Measurements from ENCODE around the gene RHOT1. TPM values are rescaled to one million over a fixed set of nuclear protein-coding genes. Genes with fewer than 3 reads are reported as not detected.
"Not testable (repeated sequence)": the region's sequence is repeated elsewhere in the genome, so short reads cannot be mapped to it uniquely, and the experiment has no call there.

RHOT1 gene
- total RNA-seq, 1 experiment from 2014 or later, result 23.0 TPM

DNA sequence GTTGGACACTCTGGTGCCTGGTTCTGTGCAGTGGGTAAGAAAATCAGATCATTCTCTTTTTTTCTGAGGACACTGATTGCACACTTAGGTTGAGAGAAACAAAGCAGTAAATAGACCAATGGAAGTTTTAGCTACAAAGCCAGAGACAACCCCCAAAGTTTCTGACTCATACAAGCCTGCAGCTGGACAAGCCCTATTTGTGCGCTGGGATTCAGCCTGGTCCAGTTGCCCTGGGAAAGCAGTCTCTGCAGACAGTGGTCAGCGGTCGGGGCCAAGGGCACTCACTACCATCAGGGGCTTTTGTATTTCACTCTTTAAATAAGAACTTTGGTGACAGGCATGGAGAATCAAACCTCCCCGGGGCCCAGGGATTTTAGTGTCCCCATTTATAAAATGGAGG lies 117.3 kb downstream of the RHOT1 start:
- TF ChIP-seq, protein P1, sequence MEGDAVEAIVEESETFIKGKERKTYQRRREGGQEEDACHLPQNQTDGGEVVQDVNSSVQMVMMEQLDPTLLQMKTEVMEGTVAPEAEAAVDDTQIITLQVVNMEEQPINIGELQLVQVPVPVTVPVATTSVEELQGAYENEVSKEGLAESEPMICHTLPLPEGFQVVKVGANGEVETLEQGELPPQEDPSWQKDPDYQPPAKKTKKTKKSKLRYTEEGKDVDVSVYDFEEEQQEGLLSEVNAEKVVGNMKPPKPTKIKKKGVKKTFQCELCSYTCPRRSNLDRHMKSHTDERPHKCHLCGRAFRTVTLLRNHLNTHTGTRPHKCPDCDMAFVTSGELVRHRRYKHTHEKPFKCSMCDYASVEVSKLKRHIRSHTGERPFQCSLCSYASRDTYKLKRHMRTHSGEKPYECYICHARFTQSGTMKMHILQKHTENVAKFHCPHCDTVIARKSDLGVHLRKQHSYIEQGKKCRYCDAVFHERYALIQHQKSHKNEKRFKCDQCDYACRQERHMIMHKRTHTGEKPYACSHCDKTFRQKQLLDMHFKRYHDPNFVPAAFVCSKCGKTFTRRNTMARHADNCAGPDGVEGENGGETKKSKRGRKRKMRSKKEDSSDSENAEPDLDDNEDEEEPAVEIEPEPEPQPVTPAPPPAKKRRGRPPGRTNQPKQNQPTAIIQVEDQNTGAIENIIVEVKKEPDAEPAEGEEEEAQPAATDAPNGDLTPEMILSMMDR (IDR thresholded peaks at IDR 0.05; ENCODE audit: unreplicated experiment), result no peak
- peaks cover 16% of the 10 kb centered on the region for H3K4me1 Mint-ChIP-seq (ENCODE audit: low read depth, unreplicated experiment)
- BruUV-seq (replicated peaks), result no TSS peak
- CTCF ChIA-PET, result no interaction called here
- no peak for DNase-seq
- peaks cover 91% of the 10 kb centered on the region for H3K27me3 Mint-ChIP-seq (ENCODE audit: unreplicated experiment)
- H3K4me3 Mint-ChIP-seq (ENCODE audit: low read depth, unreplicated experiment), result no peak overlapping the region
- no peaks in the 10 kb centered on the region for H3K36me3 Mint-ChIP-seq (ENCODE audit: insufficient read depth, unreplicated experiment)
- H3K9me3 Mint-ChIP-seq (ENCODE audit: low read depth, unreplicated experiment), result no peaks in the 10 kb centered on the region
- no peak overlapping the region for H3K27ac Mint-ChIP-seq (ENCODE audit: unreplicated experiment)
- intact Hi-C loops (cut with micrococcal nuclease; ENCODE audit: unreplicated experiment), result no loop called here

DNA sequence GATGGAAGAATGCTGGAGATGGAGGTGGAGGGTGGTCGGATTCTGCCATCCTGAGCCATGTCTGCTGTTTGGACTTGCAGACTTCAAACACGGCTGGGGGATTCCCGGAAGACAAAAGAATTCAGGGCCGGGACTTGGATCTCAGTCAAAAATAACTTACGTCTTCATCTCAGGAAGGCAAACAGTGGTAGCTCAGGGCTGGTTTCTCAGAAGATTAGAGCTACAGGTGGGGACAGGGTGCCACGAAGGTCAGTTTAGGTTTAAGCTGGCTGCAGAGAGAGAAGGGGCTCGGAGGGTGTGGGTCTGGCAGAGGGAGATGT lies 119.1 kb downstream of the RHOT1 start:
- peaks cover 94% of the 10 kb centered on the region for H3K27me3 Mint-ChIP-seq (ENCODE audit: unreplicated experiment)
- no peak overlapping the region for H3K27ac Mint-ChIP-seq (ENCODE audit: unreplicated experiment)

DNA sequence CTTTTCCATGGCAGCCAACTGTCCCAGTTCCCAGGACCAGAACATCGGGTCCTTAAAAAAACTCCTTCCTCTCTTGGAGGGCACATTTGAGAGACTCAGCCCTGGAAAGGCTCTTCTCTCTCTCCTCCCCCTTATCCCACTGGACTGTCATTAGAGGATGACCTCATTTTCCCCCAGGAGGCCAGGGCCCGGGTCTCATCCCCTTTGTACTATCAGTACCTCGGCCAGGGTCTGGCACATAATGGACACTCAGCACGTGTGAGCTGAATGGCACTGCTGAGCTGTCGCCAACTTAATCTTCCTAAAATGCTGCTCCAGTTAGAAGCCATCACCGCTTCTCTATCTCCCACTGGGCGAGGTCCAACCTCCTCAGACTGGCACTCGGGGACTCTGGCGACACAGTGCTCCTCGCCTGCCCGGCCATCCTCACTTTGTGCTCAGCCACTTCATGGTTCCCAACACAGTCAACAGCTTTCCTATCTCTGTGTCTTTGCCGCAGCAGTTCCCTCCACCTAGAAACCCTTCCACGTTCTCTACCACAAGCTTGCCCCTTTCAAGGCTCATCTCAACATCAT lies 119.7 kb downstream of the RHOT1 start:
- H3K4me1 Mint-ChIP-seq (ENCODE audit: low read depth, unreplicated experiment), result peaks cover 16% of the 10 kb centered on the region
- H3K27me3 Mint-ChIP-seq (ENCODE audit: unreplicated experiment), result peaks cover 94% of the 10 kb centered on the region
- TF ChIP-seq, protein P1 (IDR thresholded peaks at IDR 0.05; ENCODE audit: unreplicated experiment), result no peak
- H3K27ac Mint-ChIP-seq (ENCODE audit: unreplicated experiment), result no peak overlapping the region
- CTCF ChIA-PET, result no interaction called here
- intact Hi-C loops (cut with micrococcal nuclease; ENCODE audit: unreplicated experiment), result no loop called here
- H3K4me3 Mint-ChIP-seq (ENCODE audit: low read depth, unreplicated experiment), result no peak overlapping the region
- no peak for DNase-seq
- BruUV-seq (replicated peaks), result no TSS peak
- H3K9me3 Mint-ChIP-seq (ENCODE audit: low read depth, unreplicated experiment), result no peaks in the 10 kb centered on the region
- no peaks in the 10 kb centered on the region for H3K36me3 Mint-ChIP-seq (ENCODE audit: insufficient read depth, unreplicated experiment)

More for the DNA sequence above, 119.1 kb downstream of the RHOT1 start:
- intact Hi-C loops (cut with micrococcal nuclease; ENCODE audit: unreplicated experiment), result no loop called here
- CTCF ChIA-PET, result interaction anchor here (0.5 kb wide), 1 partner anchor 14 kb away, joined by 5 read pairs; no protein-coding TSS in a partner anchor
- no peak for DNase-seq
- peaks cover 16% of the 10 kb centered on the region for H3K4me1 Mint-ChIP-seq (ENCODE audit: low read depth, unreplicated experiment)
- TF ChIP-seq, protein P1 (IDR thresholded peaks at IDR 0.05; ENCODE audit: unreplicated experiment), result no peak
- no TSS peak for BruUV-seq (replicated peaks)
- no peak overlapping the region for H3K4me3 Mint-ChIP-seq (ENCODE audit: low read depth, unreplicated experiment)
- H3K36me3 Mint-ChIP-seq (ENCODE audit: insufficient read depth, unreplicated experiment), result no peaks in the 10 kb centered on the region
- no peaks in the 10 kb centered on the region for H3K9me3 Mint-ChIP-seq (ENCODE audit: low read depth, unreplicated experiment)

DNA sequence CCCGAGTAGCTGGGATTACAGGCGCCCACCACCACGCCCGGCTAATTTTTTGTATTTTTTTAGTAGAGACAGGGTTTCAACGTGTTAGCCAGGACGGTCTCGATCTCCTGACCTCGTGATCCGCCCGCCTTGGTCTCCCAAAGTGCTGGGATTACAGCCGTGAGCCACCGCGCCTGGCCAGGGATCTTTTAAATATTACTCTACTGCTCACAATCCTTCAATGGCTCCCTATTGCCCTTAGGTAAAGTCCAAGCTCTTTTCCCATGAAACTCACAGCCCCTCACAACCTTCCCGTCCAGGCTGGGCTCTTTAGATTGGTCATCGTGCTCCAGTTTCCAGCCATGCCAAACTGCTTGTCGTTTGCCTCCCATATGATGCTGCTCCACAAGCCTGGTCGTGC lies 121.2 kb downstream of the RHOT1 start:
- Mint-ChIP-seq H3K27me3 (ENCODE audit: unreplicated experiment) (peaks cover 94% of the 10 kb centered on the region), H3K4me1 (ENCODE audit: low read depth, unreplicated experiment) (peaks cover 28% of the 10 kb centered on the region)
- CTCF ChIA-PET; H3K4me3 Mint-ChIP-seq (ENCODE audit: low read depth, unreplicated experiment); H3K36me3 Mint-ChIP-seq (ENCODE audit: insufficient read depth, unreplicated experiment); H3K27ac Mint-ChIP-seq (ENCODE audit: unreplicated experiment); DNase-seq; H3K9me3 Mint-ChIP-seq (ENCODE audit: low read depth, unreplicated experiment); BruUV-seq (replicated peaks); intact Hi-C loops (cut with micrococcal nuclease; ENCODE audit: unreplicated experiment): not testable (repeated sequence)

DNA sequence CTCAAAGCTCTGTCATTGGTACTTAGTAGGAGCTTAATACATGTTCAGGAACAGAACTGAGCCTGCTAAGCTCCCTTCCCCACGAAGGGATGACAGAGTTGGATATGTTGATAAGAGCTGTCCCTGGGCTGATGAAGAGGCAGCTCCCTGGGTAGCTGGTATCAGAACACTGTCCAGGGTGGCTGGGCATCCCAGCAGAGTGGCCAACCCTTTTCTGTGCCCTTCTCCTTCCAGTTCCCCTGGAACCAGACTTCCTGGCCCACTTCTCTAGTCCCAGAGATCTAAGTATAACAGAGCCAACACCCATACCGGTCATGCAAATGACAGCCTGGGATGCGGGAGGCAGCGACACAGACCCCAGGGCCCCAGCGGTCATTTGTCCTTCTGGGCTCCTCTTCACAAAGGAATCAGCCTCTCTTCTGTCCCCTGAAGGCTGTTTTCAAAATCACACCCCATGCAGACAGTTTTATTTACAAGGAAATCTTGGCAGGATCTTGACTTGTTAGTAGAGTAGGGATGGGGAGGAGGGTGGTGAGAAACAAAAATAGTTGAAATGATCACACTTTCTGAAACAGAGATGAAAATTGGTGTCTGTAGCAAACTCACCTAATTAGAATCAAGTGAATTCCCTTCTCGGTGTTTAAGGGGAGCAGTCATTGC lies 122.0 kb downstream of the RHOT1 start:
- BruUV-seq (replicated peaks), result no TSS peak
- Mint-ChIP-seq H3K36me3 (ENCODE audit: insufficient read depth, unreplicated experiment) (peaks cover 2% of the 10 kb centered on the region), H3K27ac (ENCODE audit: unreplicated experiment) (no peak overlapping the region), H3K27me3 (ENCODE audit: unreplicated experiment) (peaks cover 94% of the 10 kb centered on the region), H3K4me3 (ENCODE audit: low read depth, unreplicated experiment) (no peak overlapping the region), H3K4me1 (ENCODE audit: low read depth, unreplicated experiment) (peaks cover 28% of the 10 kb centered on the region), H3K9me3 (ENCODE audit: low read depth, unreplicated experiment) (no peaks in the 10 kb centered on the region)
- TF ChIP-seq, protein P1 (IDR thresholded peaks at IDR 0.05; ENCODE audit: unreplicated experiment), result no peak
- intact Hi-C loops (cut with micrococcal nuclease; ENCODE audit: unreplicated experiment), result no loop called here
- DNase-seq, result no peak
- CTCF ChIA-PET, result no interaction called here
